Endometrial microvascular endothelial cells (primary cell): ENCODE measurements around the gene EXTL1. TPM values are rescaled to one million over a fixed set of nuclear protein-coding genes. Genes with fewer than 3 reads are reported as not detected.

Experiments used
- in situ Hi-C: cut with HindIII; loops from 2 replicates; pipeline ENCODE4 v1.10.0; 2017; ENCODE audit warnings: low sequenced_read_pairs, low pct_unique_long_range_greater_than_20kb; ENCODE audit errors: inconsistent ontology term
- total RNA-seq: library from RNA; depleted of rRNA; stranded (reverse); fragments of >200 nt; gene quantifications from one replicate; pipeline ENCODE4 v1.2.3, GENCODE V29; 2015; ENCODE audit errors: inconsistent ontology term

Gene EXTL1
- total RNA-seq, 1 donor from 2014 or later = not detected

GRCh38 chr1:26035203-26035958, 13.8 kb downstream of the EXTL1 start:
- in situ Hi-C loops = no loop called here

GRCh38 chr1:26035959-26036755, 14.6 kb downstream of the EXTL1 start:
- in situ Hi-C loops = no loop called here

GRCh38 chr1:26036756-26037281, 15.2 kb downstream of the EXTL1 start:
- in situ Hi-C loops = no loop called here

- in situ Hi-C loops = no loop called here
Observed at GRCh38 chr1:26037904-26038303, 16.3 kb downstream of the EXTL1 start.

- in situ Hi-C loops = no loop called here
Observed at GRCh38 chr1:26038477-26038876, 16.9 kb downstream of the EXTL1 start.

GRCh38 chr1:26038904-26039303, 17.3 kb downstream of the EXTL1 start:
- in situ Hi-C loops = no loop called here

GRCh38 chr1:26041401-26041800, 19.8 kb downstream of the EXTL1 start:
- in situ Hi-C loops = no loop called here

- in situ Hi-C loops = no loop called here
Observed at GRCh38 chr1:26041978-26042377, 20.4 kb downstream of the EXTL1 start.

- in situ Hi-C loops = no loop called here
Observed at GRCh38 chr1:26043765-26044164, 22.2 kb downstream of the EXTL1 start.

- in situ Hi-C loops = no loop called here
Observed at GRCh38 chr1:26044414-26044813, 22.8 kb downstream of the EXTL1 start.

- in situ Hi-C loops = no loop called here
Observed at GRCh38 chr1:26044971-26045721, 23.6 kb downstream of the EXTL1 start.

GRCh38 chr1:26045722-26046245, 24.2 kb downstream of the EXTL1 start, which contains the start of gene SLC30A2:
Gene SLC30A2 (minus strand): TSS chr1:26046118. CDS start chr1:26045896, 222 bp downstream.
- in situ Hi-C loops = no loop called here

GRCh38 chr1:26046246-26047095, 24.9 kb downstream of the EXTL1 start:
- in situ Hi-C loops = no loop called here

- in situ Hi-C loops = no loop called here
Observed at GRCh38 chr1:26047278-26047874, 25.8 kb downstream of the EXTL1 start.

- in situ Hi-C loops = no loop called here
Observed at GRCh38 chr1:26049531-26050247, 28.1 kb downstream of the EXTL1 start.

- in situ Hi-C loops = no loop called here
Observed at GRCh38 chr1:26050248-26050640, 28.7 kb downstream of the EXTL1 start.
